HG03558 (cell line): ENCODE data around the gene SGCA.

Source experiments
- ATAC-seq: cut with Tn5 transposase; IDR thresholded peaks from one replicate; pipeline ENCODE4 v1.9.1; 2021; ENCODE audit warnings: moderate number of reproducible peaks; ENCODE audit not compliant: unreplicated experiment; ENCODE audit errors: extremely low read depth

SGCA gene

GRCh38 chr17:50219342-50219741 is 53.5 kb downstream of the SGCA start:
- no peak for ATAC-seq

GRCh38 chr17:50219939-50220465 is 54.2 kb downstream of the SGCA start:
- no peak for ATAC-seq

GRCh38 chr17:50220811-50221210 is 55.0 kb downstream of the SGCA start:
- no peak for ATAC-seq

- no peak for ATAC-seq
Measured at GRCh38 chr17:50221266-50221863, 55.6 kb downstream of the SGCA start.

DNA sequence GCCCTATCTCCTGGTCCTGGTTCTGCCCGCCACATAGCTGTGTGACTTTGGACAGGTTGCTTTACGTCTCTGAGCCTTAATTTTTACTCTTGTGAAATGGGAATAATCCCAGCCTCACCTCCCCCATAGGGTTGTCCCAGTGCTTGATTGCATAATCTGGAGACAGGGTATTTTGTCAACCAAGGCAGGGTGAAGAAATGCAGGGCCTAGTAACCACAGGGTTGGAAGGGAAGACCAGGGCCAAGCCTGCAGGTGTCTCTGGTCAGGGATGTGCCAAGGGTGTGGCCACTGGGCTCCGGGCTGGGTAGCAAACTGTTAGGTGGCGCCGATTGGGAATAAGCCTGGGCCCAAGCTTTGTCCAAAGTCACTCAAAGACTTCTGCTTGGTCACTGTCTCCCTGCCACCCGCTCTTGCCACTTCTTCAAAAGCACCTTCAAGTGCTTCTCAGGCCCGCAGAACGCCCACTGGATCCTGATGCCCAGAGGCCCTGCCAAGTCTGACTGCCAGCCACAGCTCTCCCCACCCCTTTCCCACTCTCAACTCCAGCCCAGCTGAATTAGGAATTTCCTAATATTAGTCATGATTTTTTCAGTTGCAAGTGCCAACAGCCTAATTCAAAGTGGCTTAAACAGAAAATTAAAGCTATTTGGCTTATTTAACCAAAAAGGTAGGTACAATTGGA is 56.2 kb downstream of the SGCA start:
- no peak for ATAC-seq

GRCh38 chr17:50222922-50223321 is 57.1 kb downstream of the SGCA start:
- no peak for ATAC-seq
